HFF-Myc (cell line): ENCODE results near the gene GLI3.

Experiments used
- DNase-seq: peaks from one replicate; pipeline ENCODE4 v3.0.0-alpha.2; 2011; ENCODE audit warnings: low read depth; ENCODE audit errors: extremely low read depth
- H3K4me3 ChIP-seq: replicated peaks from 2 replicates; pipeline ENCODE4 v1.5.1; 2011; ENCODE audit warnings: low read depth, mild to moderate bottlenecking, control low read depth, low read length
- TF ChIP-seq, protein P1 (sequence below): IDR thresholded peaks from 2 replicates; pipeline ENCODE4 v1.5.1; 2012; ENCODE audit warnings: mild to moderate bottlenecking, low read depth, low read length, control low read depth; ENCODE audit errors: missing control alignments

GLI3 gene

DNA sequence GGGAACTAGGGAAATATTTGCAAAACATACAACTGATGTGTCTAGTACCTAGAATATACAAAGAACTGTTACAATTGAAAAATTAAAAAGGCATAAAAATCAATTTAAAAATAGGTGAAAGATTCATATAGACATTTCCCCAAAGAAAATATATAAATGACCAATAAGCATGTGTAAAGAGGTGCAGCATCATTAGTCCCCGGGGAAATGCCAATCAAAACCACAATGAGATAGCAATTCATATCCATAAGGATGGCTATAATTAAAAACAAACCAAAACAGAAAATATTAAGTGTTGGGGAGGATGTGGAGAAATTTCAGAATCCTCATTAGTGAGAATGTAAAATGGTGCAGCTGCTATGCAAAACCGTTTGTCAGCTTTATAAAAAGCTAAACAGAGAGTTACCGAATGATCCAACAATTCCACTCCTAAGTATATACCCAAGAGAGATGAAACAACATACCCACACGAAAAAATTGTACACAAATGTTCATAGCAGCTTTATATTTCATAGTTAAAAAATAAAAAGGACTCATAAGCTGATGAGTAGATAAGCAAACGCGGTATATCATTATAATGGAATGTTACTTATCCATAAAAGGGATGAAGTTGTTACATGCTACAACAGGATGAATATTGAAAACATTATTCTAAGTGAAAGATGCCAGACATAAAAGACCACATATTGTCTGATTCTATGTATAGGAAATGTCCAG, 324.0 kb downstream of the GLI3 start:
- DNase-seq = no peak
- no peak overlapping the region for H3K4me3 ChIP-seq
- TF ChIP-seq, protein P1, sequence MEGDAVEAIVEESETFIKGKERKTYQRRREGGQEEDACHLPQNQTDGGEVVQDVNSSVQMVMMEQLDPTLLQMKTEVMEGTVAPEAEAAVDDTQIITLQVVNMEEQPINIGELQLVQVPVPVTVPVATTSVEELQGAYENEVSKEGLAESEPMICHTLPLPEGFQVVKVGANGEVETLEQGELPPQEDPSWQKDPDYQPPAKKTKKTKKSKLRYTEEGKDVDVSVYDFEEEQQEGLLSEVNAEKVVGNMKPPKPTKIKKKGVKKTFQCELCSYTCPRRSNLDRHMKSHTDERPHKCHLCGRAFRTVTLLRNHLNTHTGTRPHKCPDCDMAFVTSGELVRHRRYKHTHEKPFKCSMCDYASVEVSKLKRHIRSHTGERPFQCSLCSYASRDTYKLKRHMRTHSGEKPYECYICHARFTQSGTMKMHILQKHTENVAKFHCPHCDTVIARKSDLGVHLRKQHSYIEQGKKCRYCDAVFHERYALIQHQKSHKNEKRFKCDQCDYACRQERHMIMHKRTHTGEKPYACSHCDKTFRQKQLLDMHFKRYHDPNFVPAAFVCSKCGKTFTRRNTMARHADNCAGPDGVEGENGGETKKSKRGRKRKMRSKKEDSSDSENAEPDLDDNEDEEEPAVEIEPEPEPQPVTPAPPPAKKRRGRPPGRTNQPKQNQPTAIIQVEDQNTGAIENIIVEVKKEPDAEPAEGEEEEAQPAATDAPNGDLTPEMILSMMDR = no peak

DNA sequence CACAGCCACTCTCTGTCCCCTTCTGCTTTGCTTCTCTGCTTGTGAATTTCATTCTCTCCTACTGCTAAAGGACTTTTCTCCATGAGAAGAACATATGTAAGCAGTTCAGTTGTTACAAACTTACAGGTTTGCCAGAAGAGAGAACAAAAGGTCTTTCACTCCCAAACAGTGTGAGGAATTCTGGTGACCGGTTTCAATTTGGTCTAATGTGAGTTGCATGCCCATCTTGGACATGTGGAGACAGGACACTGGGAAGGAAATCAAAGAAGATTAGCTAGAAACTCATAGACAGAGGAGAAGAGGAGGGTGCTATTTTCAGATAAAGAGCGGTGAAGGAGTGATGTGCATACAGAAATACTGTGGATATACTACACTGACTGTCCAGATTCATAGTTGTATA, 324.6 kb downstream of the GLI3 start:
- H3K4me3 ChIP-seq = no peak overlapping the region
- DNase-seq = no peak
- TF ChIP-seq, protein P1 = no peak

DNA sequence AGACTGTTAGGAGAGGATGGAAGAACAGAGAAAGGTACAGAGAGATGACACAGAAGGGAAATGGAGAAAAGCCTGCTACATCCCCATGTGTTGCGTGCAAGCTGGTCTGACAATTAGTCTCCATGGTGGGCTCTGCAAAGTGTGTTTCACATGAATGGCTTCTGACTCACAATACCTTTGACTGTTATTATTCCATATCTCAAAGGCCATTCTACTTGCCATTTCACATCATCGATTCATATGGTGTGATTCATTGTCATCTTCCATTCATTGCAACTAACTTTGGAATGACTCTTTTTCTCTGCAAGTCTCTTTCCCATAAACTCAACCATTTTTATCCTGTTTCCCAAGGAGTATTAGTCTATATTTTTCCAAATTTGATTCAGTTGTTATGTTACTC, 325.2 kb downstream of the GLI3 start:
- TF ChIP-seq, protein P1 = no peak
- H3K4me3 ChIP-seq = no peak overlapping the region
- DNase-seq = no peak
